Smooth muscle cell (in vitro differentiated cells): Measurements from ENCODE around the gene GDPD1. TPM values are rescaled to one million over a fixed set of nuclear protein-coding genes. Genes with fewer than 3 reads are reported as not detected.

Source experiments
- DNase-seq: peaks from one replicate; lab custom pipeline; 2025; ENCODE audit not compliant: unreplicated experiment; lab: John Stamatoyannopoulos, UW
- H2AFZ ChIP-seq: fragments of 200-600 bp; sonication (generic); 2 replicates; pipeline ENCODE4 v1.6.0; 2016; ENCODE audit warnings: antibody characterized with exemption, low read depth, mild to moderate bottlenecking
- H3F3A ChIP-seq: fragments of 200-600 bp; sonication (generic); 2 replicates; pipeline ENCODE4 v1.6.0; 2017; ENCODE audit warnings: antibody characterized with exemption, low read depth
- H3K27ac ChIP-seq: fragments of 200-600 bp; sonication (generic); 2 replicates; pipeline ENCODE4 v1.5.1; 2016; ENCODE audit warnings: low read depth, mild to moderate bottlenecking
- H3K27me3 ChIP-seq: fragments of 200-600 bp; sonication (generic); 2 replicates; pipeline ENCODE4 v1.6.1; 2016; ENCODE audit warnings: low read depth, mild to moderate bottlenecking
- H3K36me3 ChIP-seq: fragments of 200-600 bp; sonication (generic); 2 replicates; pipeline ENCODE4 v1.5.1; 2016; ENCODE audit warnings: low read depth
- H3K4me1 ChIP-seq: fragments of 200-600 bp; sonication (generic); 2 replicates; pipeline ENCODE4 v1.5.1; 2016; ENCODE audit warnings: low read depth
- H3K4me2 ChIP-seq: fragments of 200-600 bp; sonication (generic); 2 replicates; pipeline ENCODE4 v1.6.0; 2016; ENCODE audit warnings: mild to moderate bottlenecking
- H3K4me3 ChIP-seq: fragments of 200-600 bp; sonication (generic); 2 replicates; pipeline ENCODE4 v1.5.1; 2016; ENCODE audit warnings: mild to moderate bottlenecking
- H3K79me2 ChIP-seq: fragments of 200-600 bp; sonication (generic); 2 replicates; pipeline ENCODE4 v1.6.0; 2016; ENCODE audit warnings: low read depth, mild to moderate bottlenecking
- H3K9ac ChIP-seq: fragments of 200-600 bp; sonication (generic); 2 replicates; pipeline ENCODE4 v1.6.0; 2016; ENCODE audit warnings: low read depth
- H3K9me3 ChIP-seq: fragments of 200-600 bp; sonication (generic); replicated peaks from 2 replicates; pipeline ENCODE4 v1.5.1; 2016; ENCODE audit warnings: low read depth
- H4K20me1 ChIP-seq: fragments of 200-600 bp; sonication (generic); 2 replicates; pipeline ENCODE4 v1.6.0; 2016; ENCODE audit warnings: low read depth
- CTCF ChIP-seq: fragments of 200-600 bp; sonication (generic); IDR thresholded peaks from 2 replicates; pipeline ENCODE4 v1.5.1; 2017; ENCODE audit warnings: borderline replicate concordance, mild to moderate bottlenecking, antibody characterized with exemption; ENCODE audit not compliant: insufficient read depth, poor library complexity, severe bottlenecking
- WGBS: methylation state at CpG from one replicate; pipeline ENCODE4 v1.1.7; 2016; ENCODE audit warnings: low lambda C conversion rate; 5-methylcytosine and 5-hydroxymethylcytosine counted together
- polyA plus RNA-seq: library from polyadenylated mRNA; unstranded; fragments of >200 nt; fragmentation: Nextera tagmentation; extraction: Ambion mirVana; gene quantifications from 2 replicates; pipeline ENCODE4 v1.2.1, GENCODE V29; 2016
- total RNA-seq: library from RNA; depleted of rRNA; stranded (reverse); fragments of >200 nt; gene quantifications from 2 replicates; pipeline ENCODE4 v1.2.3, GENCODE V29; 2014

Gene GDPD1
- total and polyA plus RNA-seq, 2 experiments from 2014 or later, result 2.3 to 8.0 TPM

GRCh38 chr17:59199398-59199797 lies 20.9 kb upstream of the GDPD1 start:
- TF ChIP-seq CTCF, result no peak
- Histone ChIP-seq H2AFZ (no peak overlapping the region), H3K36me3 (no peaks in the 10 kb centered on the region), H3K9ac (no peak overlapping the region), H4K20me1 (no peaks in the 10 kb centered on the region), H3K4me1 (no peaks in the 10 kb centered on the region), H3K4me3 (no peak overlapping the region), H3K79me2 (no peaks in the 10 kb centered on the region), H3K27me3 (no peaks in the 10 kb centered on the region), H3K9me3 (no peaks in the 10 kb centered on the region), H3F3A (no peaks in the 10 kb centered on the region), H3K27ac (no peak overlapping the region), H3K4me2 (no peak overlapping the region)
- 85% methylated on average over 4 of the region's 4 CpGs for WGBS
- no peak for DNase-seq

- Histone ChIP-seq H3K36me3 (no peaks in the 10 kb centered on the region), H2AFZ (no peak overlapping the region)
- 95% methylated on average over 1 of the region's 1 CpG for WGBS
Observed at GRCh38 chr17:59202320-59202719, 18.0 kb upstream of the GDPD1 start.

GRCh38 chr17:59219370-59219769 lies 941 bp upstream of the GDPD1 start:
- 95% methylated on average over 16 of the region's 16 CpGs for WGBS
- no peak for TF ChIP-seq CTCF
- Histone ChIP-seq H3K9ac (no peak overlapping the region), H2AFZ (peak overlapping the region; percentile 84), H3K27me3 (no peaks in the 10 kb centered on the region), H3K9me3 (no peaks in the 10 kb centered on the region), H3K4me2 (no peak overlapping the region), H3K36me3 (no peaks in the 10 kb centered on the region), H3K27ac (no peak overlapping the region), H4K20me1 (no peaks in the 10 kb centered on the region), H3K4me1 (peaks cover 5% of the 10 kb centered on the region), H3K4me3 (no peak overlapping the region), H3F3A (no peaks in the 10 kb centered on the region), H3K79me2 (no peaks in the 10 kb centered on the region)
- DNase-seq, result no peak

More at GRCh38 chr17:59202320-59202719, 18.0 kb upstream of the GDPD1 start:
- Histone ChIP-seq H3K4me1 (no peaks in the 10 kb centered on the region), H3K4me3 (no peak overlapping the region), H3K4me2 (no peak overlapping the region), H3F3A (no peaks in the 10 kb centered on the region), H4K20me1 (no peaks in the 10 kb centered on the region), H3K9me3 (no peaks in the 10 kb centered on the region), H3K9ac (no peak overlapping the region), H3K27ac (no peak overlapping the region), H3K79me2 (no peaks in the 10 kb centered on the region), H3K27me3 (no peaks in the 10 kb centered on the region)
- no peak for DNase-seq
- TF ChIP-seq CTCF, result no peak

GRCh38 chr17:59219992-59220327 lies 351 bp upstream of the GDPD1 start:
- Histone ChIP-seq H3F3A (no peaks in the 10 kb centered on the region), H3K4me1 (peaks cover 5% of the 10 kb centered on the region), H3K4me3 (peak overlapping the region; percentile 67), H3K27me3 (no peaks in the 10 kb centered on the region), H2AFZ (peak overlapping the region; percentile 84), H3K9ac (no peak overlapping the region), H3K79me2 (no peaks in the 10 kb centered on the region), H3K27ac (no peak overlapping the region), H3K9me3 (no peaks in the 10 kb centered on the region), H3K4me2 (peak overlapping the region; percentile 92), H4K20me1 (no peaks in the 10 kb centered on the region), H3K36me3 (no peaks in the 10 kb centered on the region)
- no peak for DNase-seq
- whole genome bisulfite sequencing, result 43% methylated on average over 7 of the region's 7 CpGs
- no peak for TF ChIP-seq CTCF
